ENCODE measurements around the gene ASIC2.

ASIC2 gene

DNA sequence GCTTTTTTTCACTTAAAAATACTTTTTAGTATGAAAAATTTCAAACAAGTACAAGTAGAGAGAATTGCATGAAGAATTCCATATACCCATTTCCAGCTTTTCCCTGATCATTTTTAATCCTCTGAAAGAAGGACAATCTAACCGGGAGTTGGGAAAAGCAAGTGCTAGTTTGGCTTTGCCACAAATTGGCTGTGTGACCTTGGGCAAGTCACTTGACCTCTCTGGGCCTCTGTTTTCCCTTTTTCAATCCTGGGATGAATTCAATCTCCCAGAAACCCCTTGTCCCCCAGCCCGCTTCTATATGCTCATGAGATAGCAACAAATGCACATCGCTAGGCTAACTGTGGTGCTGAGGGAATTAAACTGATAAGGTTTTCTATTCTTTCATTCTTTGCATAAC, 49.4 kb downstream of the ASIC2 start:
- DNase-seq (ENCODE audit: low spot score) = no peak

DNA sequence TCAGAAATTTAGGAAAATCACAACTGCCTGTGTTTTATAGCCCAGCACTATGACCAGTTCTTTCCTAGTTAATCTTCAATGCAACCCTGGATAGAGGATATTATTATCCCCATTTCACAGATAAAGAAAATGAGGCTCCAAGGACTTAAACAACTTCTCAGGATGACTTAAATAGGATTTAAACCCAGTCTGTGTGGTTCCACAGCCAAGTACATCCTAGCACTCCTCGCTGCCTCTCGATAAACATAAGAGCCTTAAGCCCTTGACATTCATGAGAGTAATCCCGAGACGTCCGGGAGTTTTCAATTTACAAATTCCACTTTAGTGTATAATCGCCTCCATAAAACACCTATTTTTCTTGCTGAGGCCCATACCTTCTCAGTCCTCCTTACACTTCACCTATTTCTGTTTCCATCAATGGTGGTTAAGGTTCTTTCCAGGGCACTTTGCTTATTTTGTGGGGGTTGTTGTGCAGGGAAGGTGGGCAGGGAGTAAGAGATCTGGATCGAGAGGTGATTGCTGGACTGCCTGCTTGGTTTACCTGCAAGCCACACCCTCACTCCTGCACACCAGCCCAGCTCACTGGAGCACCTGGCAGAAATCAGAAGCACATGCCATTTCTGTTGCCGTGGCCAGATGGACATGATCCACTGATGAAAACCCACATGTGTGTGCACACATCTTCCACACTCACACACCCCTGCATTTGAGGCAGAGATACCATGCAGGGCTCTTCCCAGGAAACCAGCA, 50.5 kb downstream of the ASIC2 start:
- no peak for DNase-seq (ENCODE audit: low spot score)

DNA sequence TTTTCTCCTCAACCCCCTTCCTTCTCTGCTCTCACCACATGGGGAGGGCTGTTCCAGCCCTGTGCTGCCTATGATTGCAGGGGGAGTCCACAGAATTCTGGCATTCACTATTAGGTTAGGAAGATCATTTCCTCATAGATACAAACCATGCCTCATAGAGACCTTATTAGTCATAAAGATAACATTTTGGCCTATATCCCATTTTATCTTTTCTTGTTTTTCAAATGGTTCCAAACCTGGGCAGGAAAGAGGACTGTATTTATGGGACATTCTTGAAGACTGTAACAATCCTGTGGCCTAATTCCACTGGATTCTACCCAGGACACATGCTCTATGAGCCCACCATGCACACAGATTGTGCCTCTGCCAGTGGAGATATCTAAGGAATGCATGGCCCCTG, 51.7 kb downstream of the ASIC2 start:
- no peak for DNase-seq (ENCODE audit: low spot score)

DNA sequence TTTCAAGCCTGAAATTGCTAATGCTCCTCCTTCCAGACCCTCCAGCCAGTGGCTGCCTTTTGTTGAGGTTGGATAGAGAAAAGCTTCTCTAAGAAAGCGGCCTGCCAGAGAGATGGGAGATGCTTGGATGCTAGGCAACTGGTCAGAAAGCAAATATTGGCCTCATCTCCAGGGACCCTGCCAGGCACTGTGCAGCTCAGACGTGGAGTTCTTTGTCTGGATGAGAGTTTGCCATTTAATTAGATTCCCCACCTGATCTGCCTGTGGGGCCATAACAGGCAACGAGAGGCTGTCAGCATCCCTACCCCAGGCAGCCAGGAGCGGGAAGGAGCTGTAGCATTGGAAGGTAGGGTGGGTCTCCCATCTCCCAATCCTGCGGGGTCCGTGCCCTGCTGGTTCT, 52.7 kb downstream of the ASIC2 start:
- no peak for DNase-seq (ENCODE audit: low spot score)

DNA sequence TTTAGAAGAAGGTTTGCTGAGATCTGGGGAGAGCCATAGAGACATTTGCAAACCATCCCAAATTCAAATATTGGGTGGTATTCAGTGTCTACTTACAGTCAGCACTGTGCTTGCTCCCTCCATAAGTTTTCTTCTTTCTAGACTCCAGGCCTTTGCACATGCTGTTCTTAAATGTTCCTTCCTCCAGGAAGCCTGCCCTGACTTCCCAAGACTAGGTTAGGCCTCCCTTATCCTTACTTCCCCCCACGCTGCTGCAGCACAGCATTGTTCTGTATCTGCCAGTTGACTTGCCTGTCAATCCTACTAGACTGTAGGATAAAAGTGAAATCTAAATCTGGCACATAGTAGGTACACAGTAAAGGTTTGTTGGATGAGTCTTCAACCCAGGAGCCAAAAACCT, 53.4 kb downstream of the ASIC2 start:
- no peak for DNase-seq (ENCODE audit: low spot score)

DNA sequence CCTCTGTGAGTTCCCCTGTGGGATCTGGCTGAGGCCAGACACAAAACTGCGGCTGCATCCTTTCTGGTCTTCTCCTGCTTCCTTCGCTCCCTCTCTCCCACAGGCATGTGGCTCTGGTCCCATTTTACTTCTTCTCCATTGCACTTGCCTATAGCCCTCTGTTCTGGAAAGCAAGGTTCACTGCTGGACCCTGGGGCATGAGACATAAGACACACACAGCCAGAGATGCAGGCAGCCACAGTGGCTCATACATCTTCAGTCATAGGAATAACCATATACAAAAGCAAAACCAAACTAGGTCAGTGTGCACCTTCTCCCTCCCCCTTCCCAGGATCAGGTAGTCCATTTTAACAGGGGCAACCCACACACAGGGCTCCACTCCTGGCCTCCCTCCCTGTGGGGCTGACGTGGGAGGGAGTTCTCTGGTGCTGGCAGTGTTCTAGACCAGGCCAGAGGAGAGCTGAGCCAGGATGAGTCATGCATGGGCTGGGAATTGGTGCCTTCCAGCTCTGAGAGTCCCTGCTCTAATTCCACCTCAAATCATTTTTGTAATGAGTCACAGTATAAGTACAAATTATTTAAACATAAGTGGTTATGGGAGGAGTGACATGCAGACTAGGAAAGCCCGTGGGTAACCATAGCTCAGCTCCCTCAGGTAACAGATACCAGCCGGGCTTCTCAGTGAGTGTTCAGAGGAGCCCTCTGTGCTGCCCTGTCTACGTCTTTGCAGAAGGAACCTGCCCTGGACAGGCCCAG, 58.0 kb downstream of the ASIC2 start:
- DNase-seq (ENCODE audit: low spot score) = no peak

DNA sequence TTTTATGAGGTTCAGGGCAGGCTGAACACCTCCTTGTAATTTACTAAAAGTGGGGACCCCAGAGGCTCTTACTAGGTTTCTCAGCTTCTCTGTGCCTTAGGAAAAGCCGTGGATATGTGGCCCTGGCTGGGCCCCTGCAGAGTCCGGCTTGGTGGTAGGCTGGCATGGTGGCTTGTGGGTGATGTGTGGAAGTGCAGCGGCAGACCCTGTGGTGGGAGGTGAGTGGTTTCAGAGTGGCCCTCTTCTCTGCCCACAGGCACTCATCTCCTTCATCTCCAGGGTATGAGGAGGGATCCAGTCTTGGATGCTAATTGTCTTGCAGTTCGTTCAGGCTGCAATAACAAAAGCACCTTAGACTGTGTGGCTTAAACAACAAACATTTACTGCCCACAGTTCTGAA, 58.9 kb downstream of the ASIC2 start:
- no peak for DNase-seq (ENCODE audit: low spot score)

DNA sequence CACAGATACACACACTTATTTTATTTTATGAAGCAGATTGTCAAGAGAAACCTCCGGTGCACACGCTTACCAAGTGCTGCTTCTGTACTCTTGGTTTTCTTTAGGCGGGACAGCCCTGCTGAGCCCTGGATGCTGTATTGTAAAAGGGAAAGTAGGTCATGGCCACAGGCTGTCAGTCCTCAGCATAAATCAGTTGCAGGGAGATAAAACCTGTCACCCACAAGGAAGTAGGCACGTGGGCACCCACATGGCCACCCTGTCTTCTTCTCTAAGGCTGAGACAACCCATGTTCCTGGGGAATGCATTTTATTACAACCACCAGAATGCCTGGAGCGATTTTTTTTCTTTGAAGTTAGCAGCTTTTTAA, 59.3 kb downstream of the ASIC2 start:
- no peak for DNase-seq (ENCODE audit: low spot score)

DNA sequence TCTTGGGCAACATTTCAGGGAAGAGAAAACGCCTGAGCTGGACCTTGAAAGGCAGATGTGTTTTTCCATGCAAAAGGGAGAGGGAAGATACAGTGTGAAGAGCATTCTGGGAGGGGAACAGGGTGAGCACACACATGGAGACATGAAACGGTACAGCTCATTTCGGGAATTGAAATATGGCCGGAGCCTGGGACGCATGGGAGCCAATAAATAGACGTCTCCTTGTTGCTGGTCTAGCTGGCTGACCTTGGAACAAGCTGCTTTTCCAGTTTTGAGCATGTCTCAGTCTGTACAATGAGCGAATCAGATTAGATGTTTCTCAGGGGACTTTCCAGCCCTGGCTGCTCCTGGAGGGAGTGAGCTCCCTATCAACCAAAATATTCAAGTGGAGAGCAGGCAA, 63.6 kb downstream of the ASIC2 start:
- DNase-seq (ENCODE audit: low spot score) = no peak

DNA sequence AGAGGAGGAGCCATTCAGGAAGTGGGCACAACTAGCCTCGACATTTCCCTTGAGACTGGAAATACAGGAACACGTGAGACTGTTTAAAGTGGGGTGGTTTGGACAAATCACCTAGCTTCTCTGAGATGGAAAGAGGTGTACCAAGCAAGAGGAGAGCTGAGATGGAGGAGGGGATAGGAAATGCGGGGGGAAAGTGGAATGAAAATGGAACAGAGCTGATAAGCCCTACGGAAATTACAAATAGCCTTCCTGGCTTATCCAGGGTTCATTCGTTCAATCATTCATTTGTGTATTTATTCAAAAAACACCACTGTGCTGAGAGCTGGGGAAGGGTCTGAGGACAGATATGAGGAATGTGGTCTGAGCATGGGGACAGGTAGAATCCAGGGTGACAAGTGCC, 64.1 kb downstream of the ASIC2 start:
- DNase-seq (ENCODE audit: low spot score) = no peak

DNA sequence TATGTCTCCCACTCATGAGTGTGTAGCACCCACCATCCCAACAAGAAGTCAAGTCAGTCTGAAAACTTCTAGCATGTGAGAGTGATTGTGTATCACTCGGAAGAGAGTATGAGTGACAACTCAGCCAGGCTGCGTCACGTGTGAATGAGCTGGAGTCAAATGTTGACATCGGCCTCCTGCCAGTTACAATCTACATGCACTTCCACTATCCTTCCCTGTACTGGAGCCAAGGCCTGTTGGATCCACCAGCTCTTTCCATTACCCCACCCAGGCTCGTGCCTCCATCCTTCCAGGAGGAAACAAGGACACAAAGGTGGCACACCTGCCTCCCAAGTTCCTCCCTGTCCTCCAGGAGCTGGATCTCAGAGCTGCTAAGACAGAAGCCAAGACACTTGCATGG, 64.5 kb downstream of the ASIC2 start:
- no peak for DNase-seq (ENCODE audit: low spot score)

DNA sequence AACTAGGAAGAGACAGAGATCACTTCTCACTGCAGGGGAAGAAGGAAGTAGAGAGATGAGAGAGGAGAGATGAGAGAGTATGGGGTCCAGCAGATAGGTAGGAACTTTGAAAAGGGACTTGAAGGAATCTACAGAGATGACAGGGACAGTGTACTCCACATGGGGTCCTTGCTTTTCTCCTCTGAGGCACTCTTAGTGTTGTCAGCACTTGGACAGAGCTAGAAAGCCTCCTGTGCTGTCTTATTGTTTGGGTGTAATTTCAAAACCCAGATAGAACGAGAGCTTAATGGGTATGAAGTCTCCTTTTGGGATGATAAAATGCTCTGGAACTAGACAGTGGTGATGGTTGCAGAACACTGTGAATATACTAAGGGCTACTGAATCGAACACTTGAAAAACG, 65.2 kb downstream of the ASIC2 start:
- no peak for DNase-seq (ENCODE audit: low spot score)

DNA sequence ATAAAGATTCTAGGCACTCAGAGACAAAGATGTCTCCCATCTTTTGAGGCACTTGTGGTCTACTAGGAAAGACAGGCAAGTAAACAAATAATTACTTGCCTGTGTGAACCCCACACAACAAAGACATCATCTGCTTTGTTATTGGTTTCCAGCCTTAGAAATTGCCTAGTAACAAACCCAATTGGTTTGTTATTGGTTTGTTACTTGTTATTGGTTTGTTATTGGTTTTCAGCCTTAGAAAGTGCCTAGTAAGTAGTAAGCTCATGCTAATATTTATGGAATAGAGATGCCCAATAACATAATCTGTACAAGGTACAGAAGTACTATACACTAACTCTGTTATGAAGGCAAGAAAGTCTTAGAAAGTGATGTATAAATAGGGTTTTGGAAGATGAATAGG, 67.1 kb downstream of the ASIC2 start:
- no peak for DNase-seq (ENCODE audit: low spot score)

DNA sequence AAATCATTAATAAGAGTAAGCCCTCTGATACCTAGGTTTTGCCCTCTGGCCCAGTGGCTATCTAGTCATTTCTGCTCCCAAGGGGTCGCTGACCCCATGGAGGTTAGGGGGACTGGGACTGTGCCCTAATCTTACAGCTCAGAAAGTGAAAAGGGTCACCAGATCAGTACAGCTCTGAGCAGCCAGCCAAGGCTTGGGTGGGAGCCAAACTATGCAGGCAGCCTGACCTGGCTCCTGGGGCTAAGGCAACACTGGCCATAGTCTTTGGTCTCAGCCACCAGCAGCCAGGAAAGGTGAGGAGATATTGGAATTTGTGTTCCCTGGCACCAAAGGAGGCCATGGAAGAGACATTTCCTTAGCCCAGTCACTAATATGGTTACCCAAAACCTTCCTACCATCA, 67.6 kb downstream of the ASIC2 start:
- DNase-seq (ENCODE audit: low spot score) = no peak

DNA sequence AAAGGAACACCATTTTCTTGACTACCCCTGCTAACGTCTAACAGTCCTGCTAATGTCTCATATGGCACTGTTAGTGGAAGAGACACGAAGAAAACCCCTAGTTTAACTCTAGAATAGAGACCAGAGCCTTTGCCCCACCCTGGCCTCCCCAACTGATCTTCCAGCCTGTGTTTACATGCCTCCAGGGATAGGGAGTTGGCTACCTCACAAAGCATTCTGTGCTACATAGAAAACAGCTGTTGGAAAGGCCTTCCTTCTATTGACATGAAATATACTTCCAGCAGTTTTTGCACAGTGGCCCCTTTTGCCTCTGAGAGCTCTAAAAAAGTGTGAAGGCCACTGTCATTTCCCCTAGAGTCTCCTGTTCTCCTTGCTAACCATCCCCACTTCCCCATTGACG, 73.1 kb downstream of the ASIC2 start:
- no peak for DNase-seq (ENCODE audit: low spot score)

DNA sequence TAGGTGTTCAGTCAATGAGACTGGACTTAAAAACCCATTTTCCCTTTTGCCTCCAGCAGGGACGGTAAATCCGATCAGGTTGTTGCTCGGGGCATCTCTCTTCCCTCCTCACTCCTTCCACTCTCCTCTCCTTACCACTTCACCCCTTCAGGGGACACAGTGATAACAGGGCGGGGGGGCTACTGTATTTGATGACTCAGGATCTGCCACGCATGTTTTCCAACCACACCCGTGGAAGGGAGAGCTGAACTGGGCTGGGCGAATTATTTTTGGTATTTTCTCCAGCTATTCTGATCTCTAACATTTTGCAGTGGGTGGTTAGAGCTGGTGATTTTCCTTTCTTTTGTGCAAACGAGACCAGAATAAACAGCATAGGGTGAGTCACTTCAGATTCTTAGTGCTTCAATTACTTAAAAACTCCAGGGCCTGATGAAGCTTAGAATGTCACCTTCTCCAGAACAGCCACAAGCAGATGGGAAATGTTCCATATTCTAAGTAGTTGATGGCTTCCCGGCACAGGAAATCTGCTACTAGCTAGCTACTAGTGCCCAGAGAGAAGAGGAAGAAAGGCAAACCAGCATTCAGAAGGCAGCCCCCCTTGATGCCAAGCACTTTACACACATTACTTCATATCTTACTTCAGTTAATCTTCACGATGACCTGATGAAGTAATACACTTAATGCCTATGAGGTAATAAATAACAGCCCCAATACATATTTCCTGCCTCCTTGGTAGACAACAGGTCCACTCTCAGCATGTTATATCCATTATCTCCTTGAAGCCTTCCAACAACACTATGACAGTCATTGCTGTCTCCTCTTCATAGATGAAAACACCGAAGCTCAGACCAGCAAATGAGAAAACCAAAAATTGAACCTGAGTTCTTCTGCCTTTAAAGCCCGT, 74.1 kb downstream of the ASIC2 start:
- DNase-seq (ENCODE audit: low spot score) = no peak

DNA sequence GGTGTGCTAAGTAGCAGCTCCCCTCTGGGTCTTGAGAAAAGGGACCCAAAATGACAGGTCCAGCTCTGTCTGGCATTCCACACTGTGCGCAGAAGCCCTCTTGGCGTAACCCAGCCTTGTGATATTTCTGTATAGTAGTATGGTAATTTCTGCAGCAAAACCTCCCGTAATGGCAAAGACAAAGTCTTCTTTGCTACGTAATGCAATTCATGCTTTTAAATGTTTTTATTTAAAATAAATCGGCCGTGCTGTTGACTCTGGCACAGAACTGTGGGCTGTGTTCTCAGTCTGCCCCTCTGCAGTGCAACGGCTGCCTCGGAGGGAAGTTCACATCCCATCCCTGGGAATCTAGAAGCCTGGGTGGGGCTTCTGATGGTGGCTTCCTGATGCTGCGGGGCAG, 75.2 kb downstream of the ASIC2 start:
- DNase-seq (ENCODE audit: low spot score) = no peak

DNA sequence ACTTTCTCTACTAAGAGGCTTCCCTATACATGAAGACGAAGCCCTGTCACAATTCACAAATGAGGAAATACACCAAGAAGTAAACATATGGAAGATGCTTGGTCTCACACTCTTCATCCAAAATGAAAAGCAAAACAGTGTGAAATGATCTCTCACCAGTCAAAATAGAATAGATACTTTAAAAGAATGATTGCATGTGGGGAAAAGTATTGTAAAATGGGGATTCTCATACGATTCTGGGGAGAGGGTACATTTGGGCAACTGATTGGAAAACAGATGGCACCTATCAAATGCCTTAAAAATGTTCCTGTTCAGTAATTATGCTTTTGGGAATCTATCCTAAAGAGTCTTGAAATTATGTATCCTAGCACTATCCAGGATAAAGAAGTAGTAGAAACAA, 78.1 kb downstream of the ASIC2 start:
- no peak for DNase-seq (ENCODE audit: low spot score)

DNA sequence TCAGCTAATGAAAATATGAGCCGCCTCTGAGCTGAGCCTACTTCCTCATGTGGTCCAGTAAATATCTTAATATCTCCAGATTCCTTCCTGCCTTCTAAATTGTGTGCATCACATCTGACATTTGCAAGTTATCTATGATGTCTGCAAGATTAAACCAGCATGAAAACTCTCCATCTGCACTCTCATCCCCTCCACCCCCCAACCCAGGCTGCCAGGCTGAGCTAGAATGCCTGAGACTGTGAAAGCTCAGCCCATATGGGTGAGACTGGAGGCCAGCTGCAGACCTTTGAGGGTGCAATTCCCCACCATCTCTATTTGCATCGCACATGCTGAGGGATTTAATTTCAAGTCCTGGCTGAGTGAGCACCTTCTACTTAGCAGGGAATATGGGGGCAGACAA, 82.8 kb downstream of the ASIC2 start:
- DNase-seq (ENCODE audit: low spot score) = no peak

DNA sequence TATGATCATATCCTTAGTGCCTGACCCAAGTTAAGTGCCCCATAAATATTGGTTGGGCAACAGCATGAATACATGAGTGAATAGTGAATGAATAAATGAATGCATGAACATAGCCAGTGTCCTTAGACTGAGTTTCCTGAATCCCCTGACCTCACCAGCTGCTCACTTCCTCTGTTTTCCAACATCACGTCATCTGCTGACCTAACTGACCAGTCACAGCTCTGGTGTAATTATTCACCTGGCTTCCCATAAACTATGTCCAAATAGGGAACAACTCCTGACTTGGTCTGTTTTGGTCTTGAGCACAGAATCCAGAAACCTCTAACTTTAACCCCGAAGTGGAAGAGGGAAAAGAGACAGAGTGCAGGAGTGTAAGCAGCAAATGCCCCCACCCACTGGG, 83.4 kb downstream of the ASIC2 start:
- DNase-seq (ENCODE audit: low spot score) = no peak

DNA sequence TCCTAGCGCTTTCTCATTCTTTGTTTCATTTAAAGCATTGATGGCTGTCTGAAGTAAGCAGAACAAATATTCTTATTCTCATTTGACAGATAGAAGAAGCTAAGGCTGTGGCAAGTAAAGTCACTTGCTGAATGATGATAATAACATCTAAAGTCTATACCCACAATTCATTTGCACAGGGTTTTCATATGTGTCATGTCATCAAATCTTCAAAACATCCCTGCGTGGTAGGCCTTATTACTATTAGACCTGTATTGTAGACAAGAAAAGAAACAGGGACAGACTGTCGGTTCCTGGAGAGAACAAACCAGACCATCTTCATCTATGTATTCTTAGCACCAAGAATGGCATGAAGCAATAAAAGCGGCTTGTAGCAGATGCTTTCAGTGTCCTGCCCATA, 85.9 kb downstream of the ASIC2 start:
- DNase-seq (ENCODE audit: low spot score) = no peak

DNA sequence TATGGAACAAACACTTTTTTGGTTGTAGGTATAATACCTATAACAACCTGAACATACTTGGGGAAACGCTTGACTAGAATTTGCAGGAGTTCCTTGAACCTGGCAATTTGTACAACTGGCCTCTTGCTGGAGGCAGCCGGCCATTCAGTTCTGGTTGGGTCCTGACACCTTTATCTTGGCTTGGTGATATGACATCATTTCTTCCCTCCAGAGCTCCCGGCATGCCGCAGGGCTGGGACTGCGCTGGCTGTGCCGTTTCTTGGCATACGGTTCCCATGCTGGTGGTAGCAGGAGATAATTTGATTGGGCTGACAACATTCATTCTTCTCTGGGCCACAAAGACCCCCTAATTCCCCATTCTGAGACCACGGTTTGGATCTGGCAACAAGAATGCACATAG, 87.5 kb downstream of the ASIC2 start:
- DNase-seq (ENCODE audit: low spot score) = no peak

DNA sequence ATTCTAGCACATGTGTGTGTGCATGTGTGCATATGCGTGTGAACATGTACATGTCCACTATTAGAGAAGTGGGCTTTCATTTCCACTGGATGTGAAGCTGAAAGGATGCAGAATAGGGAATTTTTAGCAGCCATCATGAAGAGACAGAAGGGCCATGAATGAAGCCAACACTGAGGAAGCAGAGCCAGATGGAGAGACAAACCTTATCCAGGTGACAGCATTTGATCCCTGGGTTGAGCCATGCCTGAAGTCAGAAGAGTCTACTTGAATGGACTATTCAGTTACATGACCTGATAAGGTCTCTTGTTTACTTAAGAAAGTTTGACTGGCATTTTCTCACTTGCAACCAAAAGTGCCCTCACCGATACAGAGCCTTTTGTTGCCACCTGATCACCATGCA, 88.4 kb downstream of the ASIC2 start:
- DNase-seq (ENCODE audit: low spot score) = no peak

Measured in HuH-7 (cell line).